Endothelial cell of umbilical vein (primary cell): Measurements from ENCODE around the gene MACROH2A2. TPM values are rescaled to one million over a fixed set of nuclear protein-coding genes. Genes with fewer than 3 reads are reported as not detected.
"Not testable (repeated sequence)": the region's sequence is repeated elsewhere in the genome, so short reads cannot be mapped to it uniquely, and the experiment has no call there.

Experiments used
- BruUV-seq: library from RNA; stranded (reverse); fragments of 400-500 nt; replicated peaks from 2 replicates; lab custom pipeline; 2021; lab: Mats Ljungman, UMichigan
- CTCF ChIA-PET: fragments of 300-600, 350-600 bp; sonication (Branson Sonifier 250); formaldehyde crosslinking; loops from one replicate; lab custom pipeline; 2021; ENCODE audit warnings: antibody characterized with exemption, inconsistent platforms; lab: Charles Lee
- POLR2A ChIA-PET: fragments of 300-600, 350-600 bp; sonication (Branson Sonifier 250); formaldehyde crosslinking; loops from one replicate; lab custom pipeline; 2021; ENCODE audit warnings: antibody characterized with exemption, inconsistent platforms; lab: Charles Lee
- DNase-seq: peaks from one replicate; pipeline ENCODE4 v3.0.0-alpha.2; 2011; ENCODE audit warnings: low read depth, low spot score
- FAIRE-seq: peaks from 2 replicates; lab custom pipeline; 2011; peaks lifted over from hg19 to GRCh38; lab: Jason Lieb, UNC
- H2AFZ ChIP-seq: 2 replicates; pipeline ENCODE4 v1.6.0; 2012; ENCODE audit warnings: low read depth, low read length, control low read depth, inconsistent platforms
- H3K27ac ChIP-seq: 2 replicates; pipeline ENCODE4 v1.5.1; 2011; ENCODE audit warnings: low read depth, mild to moderate bottlenecking, control low read depth, low read length, moderate library complexity; ENCODE audit not compliant: insufficient read depth
- H3K27me3 ChIP-seq, 2 experiments: 2 replicates each; pipeline versions ENCODE4 v1.6.0 to v1.6.1; 2011; ENCODE audit warnings: low read length in 2 of 2, mixed read lengths in 1 of 2; ENCODE audit not compliant: control insufficient read depth in 2 of 2, insufficient read depth in 2 of 2
- H3K36me3 ChIP-seq, 2 experiments: 2 replicates in 1 of 2; 3 replicates in 1 of 2; pipeline ENCODE4 v1.5.1; 2011; ENCODE audit warnings: low read length in 2 of 2, mild to moderate bottlenecking in 1 of 2, moderate library complexity in 1 of 2; ENCODE audit not compliant: control insufficient read depth in 2 of 2, insufficient read depth in 2 of 2; ENCODE audit errors: extremely low read depth in 1 of 2
- H3K4me1 ChIP-seq: 3 replicates; pipeline ENCODE4 v1.5.1; 2011; ENCODE audit warnings: mild to moderate bottlenecking, low read length; ENCODE audit not compliant: control insufficient read depth, insufficient read depth; ENCODE audit errors: extremely low read depth
- H3K4me2 ChIP-seq: 2 replicates; pipeline ENCODE4 v1.6.1; 2011; ENCODE audit warnings: low read length, control low read depth, mixed read lengths; ENCODE audit not compliant: insufficient read depth
- H3K4me3 ChIP-seq, 3 experiments: fragments of 200-600 bp in 1 of 3; sonication (generic), shearing (Covaris generic) in 1 of 3; replicated peaks in 1 of 3; 2 replicates each; pipeline ENCODE4 v1.5.1; 2011 to 2016; ENCODE audit warnings: control low read depth in 3 of 3, low read length in 3 of 3, mild to moderate bottlenecking in 2 of 3, inconsistent platforms in 1 of 3, low read depth in 1 of 3, moderate library complexity in 1 of 3; ENCODE audit not compliant: insufficient read depth in 1 of 3
- H3K79me2 ChIP-seq: 2 replicates; pipeline ENCODE4 v1.6.0; 2012; ENCODE audit warnings: low read length, inconsistent platforms; ENCODE audit not compliant: control insufficient read depth, insufficient read depth
- H3K9ac ChIP-seq: replicated peaks from 2 replicates; pipeline ENCODE3; 2011; ENCODE audit warnings: low read length, control low read depth; ENCODE audit not compliant: insufficient read depth; ENCODE audit errors: extremely low read depth
- H3K9me1 ChIP-seq: replicated peaks from 3 replicates; pipeline ENCODE4 v1.6.0; 2011; ENCODE audit warnings: mild to moderate bottlenecking, low read length; ENCODE audit not compliant: control insufficient read depth, insufficient read depth; ENCODE audit errors: extremely low read depth
- H3K9me3 ChIP-seq: replicated peaks from 2 replicates; pipeline ENCODE4 v1.5.1; 2012; ENCODE audit warnings: low read length, inconsistent platforms; ENCODE audit not compliant: control insufficient read depth, insufficient read depth
- H4K20me1 ChIP-seq: replicated peaks from 2 replicates; pipeline ENCODE3; 2011; ENCODE audit warnings: mild to moderate bottlenecking, low read length; ENCODE audit not compliant: control insufficient read depth, insufficient read depth; ENCODE audit errors: extremely low read depth
- EZH2 ChIP-seq: IDR thresholded peaks from 2 replicates; pipeline ENCODE4 v1.6.1; 2012; ENCODE audit warnings: borderline replicate concordance, low read depth, mild to moderate bottlenecking, moderate library complexity, low read length, inconsistent platforms; ENCODE audit not compliant: severe bottlenecking
- POLR2A ChIP-seq: IDR thresholded peaks from 2 replicates; pipeline ENCODE4 v1.6.1; 2012; ENCODE audit warnings: low read depth, mild to moderate bottlenecking, control low read depth, low read length
- dilution Hi-C: fragments of 300-500 bp; cut with MboI; formaldehyde crosslinking; loops from one replicate; pipeline ENCODE4 v1.15.0; 2019; ENCODE audit warnings: low sequenced_read_pairs; ENCODE audit not compliant: extremely low pct_ligation_motif_present
- intact Hi-C: fragments of 100-400 bp; cut with micrococcal nuclease; formaldehyde crosslinking; loops from one replicate; pipeline ENCODE4 v1.10.0; 2022
- polyA plus RNA-seq, 4 experiments: library from polyadenylated mRNA; depleted of rRNA in 3 of 4; stranded (reverse) in 3 of 4; unstranded in 1 of 4; fragments of >200 nt; gene quantifications; 2 replicates each; pipeline versions ENCODE4 v1.2.1 to v1.2.3, GENCODE V29; 2011 to 2012; ENCODE audit warnings: missing spikeins in 1 of 4
- total RNA-seq: library from RNA; stranded (reverse); gene quantifications from 2 replicates; pipeline ENCODE4 v1.2.3, GENCODE V29; 2021

MACROH2A2 gene
- total and polyA plus RNA-seq, 2 donors (not counting 3 experiments of a cell fraction or from before 2014, with no cell fraction given), result 0.08 TPM; not detected in 1

- H2AFZ ChIP-seq, FAIRE-seq, BruUV-seq, intact Hi-C loops, H4K20me1 ChIP-seq, H3K4me3 ChIP-seq, H3K27me3 ChIP-seq, H3K4me1 ChIP-seq, H3K4me2 ChIP-seq, DNase-seq, H3K9me1 ChIP-seq, POLR2A ChIA-PET, H3K27ac ChIP-seq, H3K9ac ChIP-seq, dilution Hi-C loops, H3K9me3 ChIP-seq: not testable (repeated sequence)
- Histone ChIP-seq H3K79me2 (peaks cover 40% of the 10 kb centered on the region), H3K36me3 (peaks cover 12 to 32% of the 10 kb centered on the region in 2 experiments)
- CTCF ChIA-PET, result interaction anchor here (2.6 kb wide), 1 partner anchor 13 kb away, joined by 17 read pairs; the partner anchor contains the start of gene TYSND1
Measured at GRCh38 chr10:70159366-70159765, 106.7 kb downstream of the MACROH2A2 start.

- H3K79me2 ChIP-seq, result peaks cover 52% of the 10 kb centered on the region
- H3K4me2 ChIP-seq, result no peak overlapping the region
- DNase-seq, result no peak
- H3K36me3 ChIP-seq, result peaks cover 8 to 27% of the 10 kb centered on the region in 2 experiments
- H3K9ac ChIP-seq, result no peak overlapping the region
- H2AFZ ChIP-seq, result no peak overlapping the region
- intact Hi-C loops, result no loop called here
- H3K4me3 ChIP-seq, result no peak overlapping the region
- H4K20me1 ChIP-seq, result peaks cover 5% of the 10 kb centered on the region
- no peaks in the 10 kb centered on the region for H3K9me1 ChIP-seq
- CTCF ChIA-PET, result interaction anchor here (1.1 kb wide), 1 partner anchor 45 kb away, joined by 3 read pairs; no protein-coding TSS in a partner anchor
- TF ChIP-seq EZH2, result no peak
- no peak for TF ChIP-seq POLR2A
- POLR2A ChIA-PET, result interaction anchor here (1.2 kb wide), 1 partner anchor 10 kb away, joined by 6 read pairs; the partner anchor contains the start of gene SAR1A
- no TSS peak for BruUV-seq
- H3K4me1 ChIP-seq, result no peaks in the 10 kb centered on the region
- H3K9me3 ChIP-seq, result no peaks in the 10 kb centered on the region
- H3K27ac ChIP-seq, result no peak overlapping the region
- no peak for FAIRE-seq
- H3K27me3 ChIP-seq, result no peaks in the 10 kb centered on the region
- dilution Hi-C loops, result no loop called here
Measured at GRCh38 chr10:70160798-70161197, 108.2 kb downstream of the MACROH2A2 start.

Other genes starting within 250 kb of the MACROH2A2 start
- gene AIFM2, start 80.0 kb downstream of the MACROH2A2 start, total RNA-seq, result 6.6 and 8.7 TPM in 2 replicates
- 6.6 and 6.9 TPM in 2 replicates for gene AIFM2, start 80.0 kb downstream of the MACROH2A2 start, polyA plus RNA-seq
- gene TYSND1, start 93.9 kb downstream of the MACROH2A2 start, total RNA-seq, result 6.7 and 7.8 TPM in 2 replicates
- 5.1 and 5.9 TPM in 2 replicates for gene TYSND1, start 93.9 kb downstream of the MACROH2A2 start, polyA plus RNA-seq
- gene SAR1A, start 117.7 kb downstream of the MACROH2A2 start, total RNA-seq, result 116 and 130 TPM in 2 replicates
- gene SAR1A, start 117.7 kb downstream of the MACROH2A2 start, polyA plus RNA-seq, result 27.3 and 33.2 TPM in 2 replicates
- 115 and 140 TPM in 2 replicates for gene PPA1, start 180.6 kb downstream of the MACROH2A2 start, total RNA-seq
- gene PPA1, start 180.6 kb downstream of the MACROH2A2 start, polyA plus RNA-seq, result 48.5 and 63.5 TPM in 2 replicates
- not detected in 2 replicates for gene NPFFR1, start 231.2 kb downstream of the MACROH2A2 start, total RNA-seq
- not detected in 2 replicates for gene NPFFR1, start 231.2 kb downstream of the MACROH2A2 start, polyA plus RNA-seq